Astrocyte (in vitro differentiated cells and primary cell): ENCODE measurements around the gene RECQL5.

Experiments
- CTCF ChIP-seq: IDR thresholded peaks from 2 replicates; pipeline ENCODE4 v1.5.1; 2011; ENCODE audit warnings: low read depth, mild to moderate bottlenecking, inconsistent platforms, low read length, moderate library complexity; ENCODE audit not compliant: insufficient read depth
- EZH2 ChIP-seq: IDR thresholded peaks from 2 replicates; pipeline ENCODE4 v1.6.1; 2012; ENCODE audit warnings: mild to moderate bottlenecking, low read length, inconsistent platforms; ENCODE audit not compliant: insufficient read depth

GRCh38 chr17:75652341-75652740, 14.6 kb downstream of the RECQL5 start:
- TF ChIP-seq CTCF: no peak
- TF ChIP-seq EZH2: no peak
